Activated CD4-positive, alpha-beta T cell treated with anti-CD3 and anti-CD28 coated beads, Interleukin-2, amount 10 ng/mL, durations not matched to agents 7 days and 5 days (primary cell): Measurements from ENCODE around the gene FAM53A. TPM values are rescaled to one million over a fixed set of nuclear protein-coding genes. Genes with fewer than 3 reads are reported as not detected.

Source experiments
- CTCF ChIA-PET: fragments of 350-600 bp; sonication (Branson Sonifier 250); formaldehyde crosslinking; loops from one replicate; lab custom pipeline; 2021; ENCODE audit warnings: antibody characterized with exemption; lab: Charles Lee
- POLR2A ChIA-PET: fragments of 350-600 bp; sonication (Branson Sonifier 250); formaldehyde crosslinking; loops from one replicate; lab custom pipeline; 2021; ENCODE audit warnings: antibody characterized with exemption; lab: Charles Lee
- DNase-seq: peaks from one replicate; pipeline ENCODE4 v3.0.0-alpha.2; 2020
- H3K27ac Mint-ChIP-seq: one replicate; pipeline ENCODE4 v1.8.0; 2021; ENCODE audit warnings: mild to moderate bottlenecking, moderate library complexity, mixed read lengths
- H3K27me3 Mint-ChIP-seq: one replicate; pipeline ENCODE4 v1.8.0; 2021; ENCODE audit warnings: mixed read lengths
- H3K36me3 Mint-ChIP-seq: one replicate; pipeline ENCODE4 v1.8.0; 2021; ENCODE audit warnings: low read depth, mixed read lengths
- H3K4me1 Mint-ChIP-seq: one replicate; pipeline ENCODE4 v1.8.0; 2021; ENCODE audit warnings: mixed read lengths
- H3K4me3 Mint-ChIP-seq: one replicate; pipeline ENCODE4 v1.8.0; 2021; ENCODE audit warnings: mild to moderate bottlenecking, moderate library complexity, mixed read lengths
- H3K9me3 Mint-ChIP-seq: one replicate; pipeline ENCODE4 v1.8.0; 2021; ENCODE audit warnings: mixed read lengths
- total RNA-seq, 2 experiments: library from RNA; stranded (reverse); gene quantifications; one replicate each; pipeline ENCODE4 v1.2.3, GENCODE V29; 2021

Gene FAM53A
- total RNA-seq, 2 experiments from 2014 or later = 0.99 to 1.6 TPM

GRCh38 chr4:1637580-1638271 lies 46.4 kb downstream of the FAM53A start:
- DNase-seq = no peak
- Mint-ChIP-seq H3K27me3 (peaks cover 2% of the 10 kb centered on the region), H3K27ac (no peak overlapping the region), H3K4me3 (no peak overlapping the region), H3K9me3 (no peaks in the 10 kb centered on the region), H3K36me3 (no peaks in the 10 kb centered on the region), H3K4me1 (no peaks in the 10 kb centered on the region)
- CTCF ChIA-PET = no interaction called here
- POLR2A ChIA-PET = no interaction called here

GRCh38 chr4:1636490-1637211 lies 47.5 kb downstream of the FAM53A start:
- no peak overlapping the region for H3K27ac Mint-ChIP-seq
- ChIA-PET CTCF (no interaction called here), POLR2A (no interaction called here)
- no peak for DNase-seq
- no peaks in the 10 kb centered on the region for H3K9me3 Mint-ChIP-seq
- no peaks in the 10 kb centered on the region for H3K4me1 Mint-ChIP-seq
- no peaks in the 10 kb centered on the region for H3K36me3 Mint-ChIP-seq
- peaks cover 2% of the 10 kb centered on the region for H3K27me3 Mint-ChIP-seq
- no peak overlapping the region for H3K4me3 Mint-ChIP-seq

GRCh38 chr4:1635464-1635863 lies 48.6 kb downstream of the FAM53A start:
- DNase-seq = no peak
- Mint-ChIP-seq H3K4me1 (no peaks in the 10 kb centered on the region), H3K36me3 (no peaks in the 10 kb centered on the region), H3K27me3 (peaks cover 2% of the 10 kb centered on the region), H3K4me3 (no peak overlapping the region), H3K9me3 (no peaks in the 10 kb centered on the region), H3K27ac (no peak overlapping the region)
- POLR2A ChIA-PET = no interaction called here
- CTCF ChIA-PET = no interaction called here

DNA sequence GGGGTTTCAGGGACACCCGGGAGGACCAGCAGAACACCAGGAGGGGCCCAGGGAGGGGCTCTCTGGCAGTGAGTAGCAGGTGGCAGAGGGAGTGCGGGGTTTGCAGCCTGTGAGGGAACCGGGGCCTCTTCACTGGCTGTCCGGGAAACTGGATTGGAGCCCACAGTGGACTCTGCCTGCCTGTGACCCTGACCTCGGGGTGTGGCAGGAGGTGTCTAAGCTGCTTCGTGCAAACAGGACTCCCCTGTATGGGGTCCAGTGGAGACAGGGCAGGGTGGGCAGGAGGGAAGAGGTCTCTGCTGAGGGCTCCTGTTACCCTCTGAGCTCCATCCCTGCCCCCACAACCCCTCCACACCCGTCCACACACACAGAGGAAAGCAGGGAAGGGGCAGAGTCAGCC lies 50.1 kb downstream of the FAM53A start:
- ChIA-PET CTCF (no interaction called here), POLR2A (no interaction called here)
- H3K27me3 Mint-ChIP-seq = peaks cover 2% of the 10 kb centered on the region
- DNase-seq = no peak
- H3K4me1 Mint-ChIP-seq = no peaks in the 10 kb centered on the region
- no peak overlapping the region for H3K4me3 Mint-ChIP-seq
- H3K9me3 Mint-ChIP-seq = no peaks in the 10 kb centered on the region
- no peak overlapping the region for H3K27ac Mint-ChIP-seq
- no peaks in the 10 kb centered on the region for H3K36me3 Mint-ChIP-seq

GRCh38 chr4:1632109-1633104 lies 51.7 kb downstream of the FAM53A start:
- no peak for DNase-seq
- no peaks in the 10 kb centered on the region for H3K9me3 Mint-ChIP-seq
- CTCF ChIA-PET = no interaction called here
- POLR2A ChIA-PET = no interaction called here
- H3K4me1 Mint-ChIP-seq = no peaks in the 10 kb centered on the region
- H3K27ac Mint-ChIP-seq = no peak overlapping the region
- no peak overlapping the region for H3K4me3 Mint-ChIP-seq
- no peaks in the 10 kb centered on the region for H3K36me3 Mint-ChIP-seq
- peaks cover 2% of the 10 kb centered on the region for H3K27me3 Mint-ChIP-seq

DNA sequence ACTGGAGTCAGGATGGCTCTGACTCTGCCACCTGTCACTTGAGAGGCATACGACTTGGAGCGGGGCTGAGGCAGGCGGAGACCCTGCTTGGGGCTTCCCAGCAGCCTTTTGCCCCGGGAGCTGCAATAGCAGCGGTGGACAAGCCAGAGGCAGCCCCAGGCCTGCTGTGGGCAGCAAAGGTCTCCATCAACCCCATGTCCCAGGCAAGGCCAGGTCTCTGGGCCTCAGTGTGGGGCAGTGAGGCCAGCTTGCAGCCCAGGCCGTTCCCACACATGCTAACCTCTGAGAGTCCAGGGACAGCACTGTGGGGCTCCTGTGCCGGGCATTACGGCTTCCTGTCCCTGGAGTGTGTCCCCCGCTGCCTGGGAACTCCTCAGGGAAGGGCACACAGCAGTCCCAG lies 53.0 kb downstream of the FAM53A start:
- peaks cover 2% of the 10 kb centered on the region for H3K27me3 Mint-ChIP-seq
- H3K27ac Mint-ChIP-seq = no peak overlapping the region
- POLR2A ChIA-PET = no interaction called here
- H3K36me3 Mint-ChIP-seq = no peaks in the 10 kb centered on the region
- no peaks in the 10 kb centered on the region for H3K4me1 Mint-ChIP-seq
- no peak overlapping the region for H3K4me3 Mint-ChIP-seq
- no peaks in the 10 kb centered on the region for H3K9me3 Mint-ChIP-seq
- CTCF ChIA-PET = no interaction called here
- no peak for DNase-seq

DNA sequence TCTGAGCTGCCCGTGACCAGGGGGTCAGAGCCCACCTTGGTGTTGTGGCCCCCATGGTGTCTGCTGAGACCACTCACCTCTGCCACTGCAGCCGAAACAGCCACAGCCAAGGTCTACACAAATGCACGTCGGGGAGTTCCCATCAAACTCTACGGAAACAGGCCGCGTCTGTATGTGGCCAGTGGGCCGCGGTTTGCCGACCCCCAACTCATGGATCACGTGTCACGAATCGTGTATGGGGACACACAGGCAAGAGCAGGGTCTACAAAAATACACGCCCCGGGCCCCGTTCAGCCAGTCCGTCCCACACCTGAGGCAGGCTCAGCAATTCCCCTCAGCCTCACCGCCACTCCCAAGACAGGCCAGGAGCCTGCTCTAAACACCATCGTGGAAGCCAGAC lies 53.8 kb downstream of the FAM53A start:
- Mint-ChIP-seq H3K36me3 (no peaks in the 10 kb centered on the region), H3K27me3 (peaks cover 2% of the 10 kb centered on the region), H3K4me1 (no peaks in the 10 kb centered on the region), H3K4me3 (no peak overlapping the region), H3K27ac (no peak overlapping the region), H3K9me3 (no peaks in the 10 kb centered on the region)
- POLR2A ChIA-PET = no interaction called here
- CTCF ChIA-PET = interaction anchor here (1.0 kb wide), 1 partner anchor 275 kb away, joined by 4 read pairs; no protein-coding TSS in a partner anchor
- no peak for DNase-seq

GRCh38 chr4:1629699-1630083 lies 54.4 kb downstream of the FAM53A start:
- ChIA-PET CTCF (interaction anchor here (1.0 to 1.2 kb wide), 3 partner anchors 33 to 275 kb away, joined by 3 to 4 read pairs (median 3); no protein-coding TSS in a partner anchor), POLR2A (no interaction called here)
- no peak for DNase-seq
- no peaks in the 10 kb centered on the region for H3K27me3 Mint-ChIP-seq
- no peaks in the 10 kb centered on the region for H3K36me3 Mint-ChIP-seq
- H3K4me3 Mint-ChIP-seq = no peak overlapping the region
- no peak overlapping the region for H3K27ac Mint-ChIP-seq
- H3K9me3 Mint-ChIP-seq = no peaks in the 10 kb centered on the region
- no peaks in the 10 kb centered on the region for H3K4me1 Mint-ChIP-seq

- H3K4me3 Mint-ChIP-seq = no peak overlapping the region
- CTCF ChIA-PET = interaction anchor here (1.0 to 1.2 kb wide), 3 partner anchors 32 to 274 kb away, joined by 3 to 4 read pairs (median 3); no protein-coding TSS in a partner anchor
- peaks cover 5% of the 10 kb centered on the region for H3K9me3 Mint-ChIP-seq
- peak; percentile 62 for DNase-seq
- no peaks in the 10 kb centered on the region for H3K27me3 Mint-ChIP-seq
- H3K4me1 Mint-ChIP-seq = no peaks in the 10 kb centered on the region
- POLR2A ChIA-PET = no interaction called here
- H3K36me3 Mint-ChIP-seq = no peaks in the 10 kb centered on the region
- H3K27ac Mint-ChIP-seq = no peak overlapping the region
These were observed 55.0 kb downstream of the FAM53A start for GRCh38 chr4:1628892-1629698.

DNA sequence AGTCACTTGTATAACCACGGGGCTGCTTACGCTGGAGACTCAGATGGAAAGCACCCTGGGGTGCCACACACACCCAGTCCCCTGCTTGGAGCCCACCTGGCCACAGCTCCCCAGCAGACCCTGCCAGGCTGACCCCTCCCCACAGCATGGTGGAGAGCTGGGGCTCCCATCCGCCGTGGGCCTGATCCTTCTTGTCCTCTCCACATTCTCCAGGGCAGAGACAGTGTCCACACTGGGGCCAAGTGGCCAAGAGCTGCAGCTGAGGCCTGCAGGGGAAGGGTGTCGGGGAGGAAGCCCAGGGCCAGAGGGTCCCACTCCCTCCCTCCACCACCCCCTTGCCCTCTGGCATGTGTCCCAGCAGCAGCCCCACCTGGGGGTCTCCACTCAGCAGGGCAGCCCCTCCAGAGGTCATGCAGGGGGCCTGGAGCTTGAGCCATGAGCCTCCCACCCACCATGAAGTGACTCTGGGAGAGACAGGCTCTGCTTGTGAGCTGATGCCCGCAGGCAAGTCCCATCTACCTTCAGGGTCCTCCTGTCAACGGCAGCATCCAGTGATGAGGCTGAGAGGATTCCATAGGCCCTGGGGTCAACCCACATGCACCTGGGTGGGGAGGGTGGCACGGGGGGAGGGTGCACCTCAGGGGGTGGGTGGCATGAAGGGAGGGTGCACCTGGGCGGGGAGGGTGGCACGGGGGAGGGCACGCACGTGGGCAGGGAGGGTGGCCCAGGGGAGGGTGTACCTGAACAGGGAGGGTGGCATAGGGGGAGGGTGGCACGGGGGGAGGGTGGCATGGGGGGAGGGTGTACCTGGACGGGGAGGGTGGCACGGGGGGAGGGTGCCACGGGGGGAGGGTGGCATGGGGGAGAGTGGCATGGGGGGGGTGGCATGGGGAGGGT lies 56.4 kb downstream of the FAM53A start:
- DNase-seq = no peak
- ChIA-PET CTCF (no interaction called here), POLR2A (no interaction called here)
- no peaks in the 10 kb centered on the region for H3K27me3 Mint-ChIP-seq
- H3K27ac Mint-ChIP-seq = no peak overlapping the region
- no peaks in the 10 kb centered on the region for H3K36me3 Mint-ChIP-seq
- H3K9me3 Mint-ChIP-seq = peaks cover 5% of the 10 kb centered on the region
- H3K4me3 Mint-ChIP-seq = no peak overlapping the region
- no peaks in the 10 kb centered on the region for H3K4me1 Mint-ChIP-seq

- Mint-ChIP-seq H3K27me3 (no peaks in the 10 kb centered on the region), H3K4me1 (no peaks in the 10 kb centered on the region), H3K27ac (no peak overlapping the region), H3K9me3 (peaks cover 5% of the 10 kb centered on the region), H3K36me3 (no peaks in the 10 kb centered on the region), H3K4me3 (no peak overlapping the region)
- ChIA-PET POLR2A (no interaction called here), CTCF (no interaction called here)
- DNase-seq = no peak
These were observed 57.2 kb downstream of the FAM53A start for GRCh38 chr4:1626941-1627340.
